Neural cell (in vitro differentiated cells): ENCODE results near the gene HSBP1.

ENCODE experiments used
- CTCF ChIP-seq: fragments of 450-650 bp; IDR thresholded peaks from 2 replicates; pipeline ENCODE4 v1.5.1; 2014; ENCODE audit warnings: antibody characterized with exemption, mild to moderate bottlenecking, moderate library complexity; ENCODE audit not compliant: poor library complexity, severe bottlenecking
- EP300 ChIP-seq: fragments of 450-650 bp; conservative IDR thresholded peaks from 2 replicates; pipeline ENCODE4 v1.6.1; 2014; ENCODE audit warnings: antibody characterized with exemption, mild to moderate bottlenecking, moderate library complexity; ENCODE audit not compliant: poor library complexity, severe bottlenecking
- EZH2 ChIP-seq: fragments of 200-600, 300-800 bp; shearing (Covaris generic), sonication (generic); IDR thresholded peaks from 2 replicates; pipeline ENCODE4 v1.6.1; 2014; ENCODE audit warnings: antibody characterized with exemption, low read length, borderline replicate concordance, mild to moderate bottlenecking; ENCODE audit not compliant: insufficient read depth, poor library complexity, severe bottlenecking
- POLR2AphosphoS5 ChIP-seq: IDR thresholded peaks from 2 replicates; pipeline ENCODE4 v1.6.1; 2012
- RAD21 ChIP-seq: fragments of 450-650 bp; conservative IDR thresholded peaks from 2 replicates; pipeline ENCODE4 v1.6.1; 2014; ENCODE audit warnings: antibody characterized with exemption, mild to moderate bottlenecking, moderate library complexity
- REST ChIP-seq: IDR thresholded peaks from 2 replicates; pipeline ENCODE4 v1.6.1; 2012; ENCODE audit warnings: borderline replicate concordance
- TAF1 ChIP-seq: IDR thresholded peaks from 2 replicates; pipeline ENCODE4 v1.6.1; 2012; ENCODE audit warnings: low read depth

- TF ChIP-seq POLR2AphosphoS5 (no peak), EZH2 (no peak), RAD21 (no peak), REST (no peak), CTCF (no peak), EP300 (no peak), TAF1 (no peak)
Observed at GRCh38 chr16:83842756-83843507, 35.2 kb downstream of the HSBP1 start.
